Endothelial cell (in vitro differentiated cells): ENCODE results near the gene CDKAL1. TPM values are rescaled to one million over a fixed set of nuclear protein-coding genes. Genes with fewer than 3 reads are reported as not detected.

Experiments used
- DNase-seq: peaks from one replicate; pipeline ENCODE4 v3.0.0; 2021; ENCODE audit warnings: low spot score
- H3K27ac Mint-ChIP-seq: one replicate; pipeline ENCODE4 v1.8.0; 2021; ENCODE audit warnings: mixed read lengths, inconsistent platforms; ENCODE audit not compliant: unreplicated experiment
- H3K27me3 Mint-ChIP-seq: one replicate; pipeline ENCODE4 v1.8.0; 2021; ENCODE audit warnings: mild to moderate bottlenecking, moderate library complexity, mixed read lengths, inconsistent platforms; ENCODE audit not compliant: unreplicated experiment
- H3K36me3 Mint-ChIP-seq: one replicate; pipeline ENCODE4 v1.8.0; 2021; ENCODE audit warnings: mild to moderate bottlenecking, low read depth, mixed read lengths, inconsistent platforms; ENCODE audit not compliant: unreplicated experiment
- H3K4me1 Mint-ChIP-seq: one replicate; pipeline ENCODE4 v1.8.0; 2021; ENCODE audit warnings: mild to moderate bottlenecking, mixed read lengths, inconsistent platforms; ENCODE audit not compliant: unreplicated experiment
- H3K4me3 Mint-ChIP-seq: one replicate; pipeline ENCODE4 v1.8.0; 2021; ENCODE audit warnings: mild to moderate bottlenecking, mixed read lengths, inconsistent platforms; ENCODE audit not compliant: unreplicated experiment
- H3K9me3 Mint-ChIP-seq: one replicate; pipeline ENCODE4 v1.8.0; 2021; ENCODE audit warnings: mixed read lengths, inconsistent platforms; ENCODE audit not compliant: unreplicated experiment
- CTCF ChIP-seq: fragments of 200-600 bp; sonication (generic); IDR thresholded peaks from one replicate; pipeline ENCODE4 v1.5.0; 2021; ENCODE audit warnings: antibody characterized with exemption; ENCODE audit not compliant: unreplicated experiment
- total RNA-seq: library from RNA; stranded (reverse); fragmentation: NEBNext Ultra II Directional; extraction: Animal tissue kit (Norgen Biotek cat#: 25700); gene quantifications from one replicate; pipeline ENCODE4 v1.2.1, GENCODE V29; 2021; ENCODE audit not compliant: unreplicated experiment

Gene CDKAL1
- total RNA-seq, 1 donor from 2014 or later, result 43.9 TPM

- Mint-ChIP-seq H3K36me3 (no peaks in the 10 kb centered on the region), H3K9me3 (no peaks in the 10 kb centered on the region), H3K4me1 (peaks cover under 1% of the 10 kb centered on the region), H3K27ac (no peak overlapping the region), H3K4me3 (no peak overlapping the region), H3K27me3 (no peaks in the 10 kb centered on the region)
- no peak for DNase-seq
- no peak for TF ChIP-seq CTCF
Measured at GRCh38 chr6:21116736-21117135, 582.5 kb downstream of the CDKAL1 start.

DNA sequence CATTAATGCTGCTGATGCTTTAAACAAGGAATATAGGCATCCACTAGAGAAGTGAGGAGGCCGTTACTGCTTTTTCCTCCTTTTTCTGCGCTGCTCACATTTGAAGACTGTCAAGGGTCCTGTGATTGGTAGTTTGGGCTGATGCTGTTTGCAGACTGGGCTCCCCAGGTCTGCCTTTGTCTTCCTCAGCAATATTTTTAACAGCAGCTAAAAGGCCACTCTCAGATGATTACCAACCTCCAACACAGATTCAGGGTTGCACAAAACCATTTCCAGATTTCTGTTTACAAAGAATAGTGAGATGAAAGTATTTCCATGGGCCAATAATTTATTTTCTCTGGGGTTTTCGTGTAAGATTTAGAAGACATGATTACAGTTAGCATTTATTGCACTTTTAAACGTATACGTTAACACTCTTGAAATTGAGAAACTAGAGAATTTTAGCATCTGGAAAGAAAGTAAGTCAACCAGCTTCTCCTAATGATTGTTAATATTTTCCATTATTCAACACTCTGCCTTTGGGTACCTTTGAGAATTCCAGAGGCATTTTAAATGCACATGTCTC is 584.0 kb downstream of the CDKAL1 start:
- TF ChIP-seq CTCF, result no peak
- Mint-ChIP-seq H3K27ac (no peak overlapping the region), H3K4me3 (no peak overlapping the region), H3K9me3 (no peaks in the 10 kb centered on the region), H3K27me3 (no peaks in the 10 kb centered on the region), H3K36me3 (no peaks in the 10 kb centered on the region), H3K4me1 (no peaks in the 10 kb centered on the region)
- no peak for DNase-seq

DNA sequence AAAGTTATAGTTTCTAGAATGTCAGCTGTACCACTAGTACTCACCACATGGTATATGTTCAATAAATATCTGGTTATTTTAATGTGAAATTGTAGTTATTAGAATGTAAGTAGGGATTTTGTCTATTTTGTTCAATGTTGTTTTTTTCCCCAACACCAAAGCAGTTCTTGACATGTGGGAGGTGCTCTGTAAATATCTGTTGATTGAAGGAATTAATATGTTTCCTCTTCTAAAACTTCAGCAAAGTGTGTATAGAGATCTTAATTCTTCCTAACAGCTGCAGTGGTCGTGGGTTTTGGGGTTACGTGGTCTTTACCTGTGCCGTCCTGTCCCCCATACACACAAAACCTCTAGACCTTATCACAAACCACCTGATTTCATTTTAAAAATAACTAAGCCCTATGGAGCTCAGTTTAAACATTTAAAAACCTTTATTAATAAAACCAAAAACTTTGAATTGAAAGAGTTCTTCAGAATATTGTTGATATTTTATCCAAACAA is 587.4 kb downstream of the CDKAL1 start:
- Mint-ChIP-seq H3K27ac (no peak overlapping the region), H3K4me1 (no peaks in the 10 kb centered on the region), H3K4me3 (no peak overlapping the region), H3K9me3 (no peaks in the 10 kb centered on the region), H3K27me3 (peaks cover 2% of the 10 kb centered on the region), H3K36me3 (no peaks in the 10 kb centered on the region)
- no peak for DNase-seq
- TF ChIP-seq CTCF, result no peak

GRCh38 chr6:21123507-21124436 is 589.5 kb downstream of the CDKAL1 start:
- no peaks in the 10 kb centered on the region for H3K36me3 Mint-ChIP-seq
- peaks cover 2% of the 10 kb centered on the region for H3K27me3 Mint-ChIP-seq
- H3K4me3 Mint-ChIP-seq, result no peak overlapping the region
- no peaks in the 10 kb centered on the region for H3K4me1 Mint-ChIP-seq
- TF ChIP-seq CTCF, result no peak
- no peak overlapping the region for H3K27ac Mint-ChIP-seq
- no peak for DNase-seq
- H3K9me3 Mint-ChIP-seq, result no peaks in the 10 kb centered on the region

- Mint-ChIP-seq H3K9me3 (no peaks in the 10 kb centered on the region), H3K27ac (no peak overlapping the region), H3K27me3 (peaks cover 2% of the 10 kb centered on the region), H3K36me3 (no peaks in the 10 kb centered on the region), H3K4me3 (no peak overlapping the region), H3K4me1 (no peaks in the 10 kb centered on the region)
- no peak for TF ChIP-seq CTCF
- DNase-seq, result no peak
Measured at GRCh38 chr6:21128601-21129000, 594.3 kb downstream of the CDKAL1 start.
